IgD-negative memory B cell (primary cell): ENCODE results near the gene RERE. TPM values are rescaled to one million over a fixed set of nuclear protein-coding genes. Genes with fewer than 3 reads are reported as not detected.
"Not testable (repeated sequence)": the region's sequence is repeated elsewhere in the genome, so short reads cannot be mapped to it uniquely, and the experiment has no call there.

ENCODE experiments used
- H3K27ac Mint-ChIP-seq, 3 donors: one replicate each; pipeline ENCODE4 v1.8.0; 2020 to 2022; ENCODE audit warnings: mild to moderate bottlenecking in 3 of 3, mixed read lengths in 3 of 3, moderate library complexity in 1 of 3
- H3K27me3 Mint-ChIP-seq: one replicate; pipeline ENCODE4 v1.8.0; 2021; ENCODE audit warnings: mixed read lengths
- H3K36me3 Mint-ChIP-seq: one replicate; pipeline ENCODE4 v1.8.0; 2020; ENCODE audit warnings: mild to moderate bottlenecking, mixed read lengths
- H3K4me1 Mint-ChIP-seq, 3 donors: one replicate each; pipeline ENCODE4 v1.8.0; 2020 to 2022; ENCODE audit warnings: mixed read lengths in 3 of 3, mild to moderate bottlenecking in 1 of 3
- H3K4me3 Mint-ChIP-seq, 4 donors: one replicate each; pipeline ENCODE4 v1.8.0; 2020 to 2022; ENCODE audit warnings: mild to moderate bottlenecking in 4 of 4, mixed read lengths in 4 of 4, moderate library complexity in 3 of 4
- H3K9me3 Mint-ChIP-seq, 3 donors: one replicate each; pipeline ENCODE4 v1.8.0; 2020 to 2021; ENCODE audit warnings: mixed read lengths in 3 of 3, mild to moderate bottlenecking in 1 of 3
- polyA plus RNA-seq: library from polyadenylated mRNA; unstranded; fragments of 300-500 nt; fragmentation: Illumina TruSeq; gene quantifications from one replicate; pipeline ENCODE4 v1.2.3, GENCODE V29; 2021

The RERE gene
- polyA plus RNA-seq, 1 donor from 2014 or later = 24.9 TPM

DNA sequence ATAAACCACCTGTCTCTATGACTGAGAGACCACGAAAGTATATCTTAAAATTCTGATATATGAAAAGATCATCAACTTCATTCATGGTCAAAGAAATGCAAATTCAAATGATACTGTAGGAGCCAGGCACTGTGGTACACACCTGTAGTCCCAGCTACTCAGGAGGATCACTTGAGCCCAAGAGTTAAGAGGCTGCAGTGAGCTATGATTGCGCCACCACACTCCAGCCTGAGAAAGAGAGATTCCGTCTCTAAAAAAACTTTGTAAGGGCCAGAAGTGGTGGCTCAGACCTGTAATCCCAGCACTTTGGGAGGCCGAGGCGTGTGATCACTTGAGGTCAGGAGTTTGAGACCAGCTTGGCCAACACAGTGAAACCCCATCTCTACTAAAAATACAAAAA, 17.0 kb downstream of the RERE start:
- H3K36me3 Mint-ChIP-seq = peaks cover 5% of the 10 kb centered on the region
- H3K9me3 Mint-ChIP-seq = no peaks in the 10 kb centered on the region
- peaks cover 4 to 10% (median 8%) of the 10 kb centered on the region in 3 donors for H3K4me1 Mint-ChIP-seq
- H3K27ac Mint-ChIP-seq = no peak overlapping the region
- H3K27me3 Mint-ChIP-seq = no peaks in the 10 kb centered on the region
- no peak overlapping the region for H3K4me3 Mint-ChIP-seq

DNA sequence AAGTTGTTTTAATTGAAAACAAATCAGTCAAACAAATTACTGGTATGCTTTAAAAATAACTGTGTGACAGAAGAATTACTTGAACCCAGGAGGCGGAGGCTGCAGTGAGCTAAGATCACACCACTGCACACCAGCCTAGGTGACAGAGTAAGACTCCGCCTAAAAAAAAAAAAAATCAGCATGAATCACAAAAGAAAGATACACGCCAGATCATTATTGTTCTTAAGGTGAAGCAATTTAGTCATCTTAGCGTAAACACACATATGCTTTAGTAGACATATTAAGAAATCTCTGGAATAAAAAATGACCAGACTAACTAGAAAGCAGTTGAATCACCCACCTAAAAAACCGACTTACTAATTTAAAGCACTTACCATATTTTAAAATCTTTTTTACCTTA, 20.2 kb downstream of the RERE start:
- H3K9me3 Mint-ChIP-seq = no peaks in the 10 kb centered on the region
- H3K4me3 Mint-ChIP-seq = no peak overlapping the region
- peak overlapping the region in 1 of 3 donors; percentile 35 for H3K27ac Mint-ChIP-seq
- no peaks in the 10 kb centered on the region for H3K27me3 Mint-ChIP-seq
- H3K36me3 Mint-ChIP-seq = peaks cover 6% of the 10 kb centered on the region
- peaks cover 4 to 8% (median 5%) of the 10 kb centered on the region in 3 donors for H3K4me1 Mint-ChIP-seq

DNA sequence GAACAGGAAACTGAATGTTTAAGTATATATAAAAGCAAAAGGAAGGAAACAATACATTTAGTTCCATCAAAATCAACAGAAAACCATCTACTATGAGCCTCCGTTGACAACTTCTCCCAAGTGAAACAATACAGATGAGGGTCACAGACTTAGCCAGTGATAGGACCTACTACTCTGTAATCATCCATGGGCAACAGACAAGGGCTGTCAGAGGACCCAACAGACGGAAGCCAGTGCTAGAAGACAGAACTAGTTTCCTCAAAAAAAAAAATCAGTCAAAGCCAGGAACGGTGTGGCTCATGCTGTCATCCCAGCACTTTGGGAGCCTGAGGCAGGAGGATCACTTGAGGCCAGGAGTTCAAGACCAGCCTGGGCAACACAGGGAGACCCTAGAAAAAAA, 20.6 kb downstream of the RERE start:
- Mint-ChIP-seq H3K4me3 (peak overlapping the region in 1 of 4 donors; percentile 16), H3K36me3 (peaks cover 4% of the 10 kb centered on the region), H3K27ac (peak overlapping the region in 2 of 3 donors; percentile 9 to 35), H3K9me3 (no peaks in the 10 kb centered on the region), H3K4me1 (peaks cover 1 to 8% (median 5%) of the 10 kb centered on the region in 3 donors), H3K27me3 (no peaks in the 10 kb centered on the region)

DNA sequence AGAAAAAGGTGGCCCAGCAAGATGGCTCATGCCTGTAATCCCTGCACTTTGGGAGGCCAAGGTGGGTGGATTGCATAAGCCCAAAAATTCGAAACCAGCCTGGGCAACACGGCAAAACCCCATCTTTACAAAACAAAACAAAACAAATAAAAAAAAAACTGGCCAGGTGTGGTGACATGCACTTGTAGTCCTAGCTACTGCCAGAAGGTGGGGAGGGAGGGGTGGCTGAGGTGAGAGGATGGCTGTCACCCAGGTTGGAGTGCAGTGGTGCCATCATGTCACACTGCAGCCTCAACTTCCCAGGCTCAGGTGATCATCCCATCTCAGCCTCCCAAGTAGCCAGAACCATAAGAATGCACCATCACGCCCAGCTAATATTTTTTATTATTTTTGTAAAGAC, 22.8 kb downstream of the RERE start:
- Mint-ChIP-seq H3K27me3 (no peaks in the 10 kb centered on the region), H3K4me1 (peaks cover 1 to 8% (median 5%) of the 10 kb centered on the region in 3 donors), H3K36me3 (peaks cover 4% of the 10 kb centered on the region), H3K4me3 (no peak overlapping the region), H3K9me3 (no peaks in the 10 kb centered on the region), H3K27ac (no peak overlapping the region)

DNA sequence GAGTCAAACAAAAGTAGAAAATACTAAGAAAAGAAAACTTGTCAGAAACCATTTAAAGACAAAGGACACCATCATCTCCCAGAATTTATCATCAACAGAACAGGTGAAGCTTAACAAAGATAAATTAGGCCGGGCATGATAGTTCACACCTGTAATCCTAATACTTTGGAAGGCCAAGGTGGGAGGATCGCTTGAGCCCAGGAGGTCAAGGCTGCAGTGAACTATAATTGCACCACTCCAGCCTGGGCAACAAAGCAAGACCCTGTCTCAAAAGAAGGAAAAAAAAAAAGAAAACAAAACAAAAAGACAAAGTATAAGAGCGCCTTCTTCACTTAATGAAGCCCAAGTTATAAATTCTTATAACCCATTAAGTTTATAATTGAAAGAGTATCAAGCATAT, 25.6 kb downstream of the RERE start:
- Mint-ChIP-seq H3K27me3 (no peaks in the 10 kb centered on the region), H3K4me1 (peaks cover 1 to 7% (median 4%) of the 10 kb centered on the region in 3 donors), H3K4me3 (no peak overlapping the region), H3K27ac (peak overlapping the region in 1 of 3 donors; percentile 19), H3K36me3 (peaks cover 2% of the 10 kb centered on the region), H3K9me3 (no peaks in the 10 kb centered on the region)

DNA sequence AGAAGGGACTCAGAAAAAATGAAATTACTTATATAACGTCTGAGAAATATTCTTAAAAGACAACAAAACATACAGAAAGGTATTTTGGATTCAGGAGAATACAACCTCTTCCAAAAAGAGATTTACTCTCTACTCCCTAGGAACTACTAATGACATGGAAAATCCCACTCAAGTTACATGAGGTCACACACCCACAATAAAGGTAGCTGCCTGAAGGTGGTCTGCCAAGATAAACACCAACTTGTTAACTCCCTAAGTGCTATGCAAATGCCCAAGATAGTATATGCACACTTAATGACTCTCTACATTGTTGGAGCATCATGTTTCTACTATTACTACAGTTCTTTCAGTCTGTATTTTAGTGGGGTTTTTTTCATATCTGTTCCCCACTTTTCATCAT, 26.5 kb downstream of the RERE start:
- no peaks in the 10 kb centered on the region for H3K27me3 Mint-ChIP-seq
- H3K36me3 Mint-ChIP-seq = peaks cover 1% of the 10 kb centered on the region
- no peak overlapping the region for H3K4me3 Mint-ChIP-seq
- no peaks in the 10 kb centered on the region for H3K9me3 Mint-ChIP-seq
- peaks cover 0 to 6% (median 0%) of the 10 kb centered on the region in 3 donors for H3K4me1 Mint-ChIP-seq
- no peak overlapping the region for H3K27ac Mint-ChIP-seq

DNA sequence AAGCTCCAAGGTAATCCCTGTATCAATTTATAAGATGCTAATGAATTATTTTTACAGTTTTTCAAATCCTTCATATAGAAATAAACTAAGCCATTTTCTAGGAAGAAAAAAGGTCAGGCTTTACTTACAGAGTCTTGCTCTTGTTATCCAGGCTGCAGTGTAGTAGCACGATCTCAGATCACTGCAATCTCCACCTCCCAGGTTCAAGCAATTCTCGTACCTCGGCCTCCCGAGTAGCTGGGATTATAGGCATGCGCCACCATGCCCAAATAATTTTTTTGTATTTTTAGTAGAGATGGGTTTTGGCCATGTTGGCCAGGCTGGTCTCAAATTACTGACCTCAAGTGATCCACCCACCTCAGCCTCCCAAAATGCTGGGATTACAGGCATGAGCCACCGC, 27.0 kb downstream of the RERE start:
- Mint-ChIP-seq H3K4me3 (no peak overlapping the region), H3K9me3 (no peaks in the 10 kb centered on the region), H3K27me3 (no peaks in the 10 kb centered on the region), H3K27ac (no peak overlapping the region), H3K4me1 (peaks cover 0 to 8% (median 0%) of the 10 kb centered on the region in 3 donors), H3K36me3 (peaks cover 1% of the 10 kb centered on the region)

DNA sequence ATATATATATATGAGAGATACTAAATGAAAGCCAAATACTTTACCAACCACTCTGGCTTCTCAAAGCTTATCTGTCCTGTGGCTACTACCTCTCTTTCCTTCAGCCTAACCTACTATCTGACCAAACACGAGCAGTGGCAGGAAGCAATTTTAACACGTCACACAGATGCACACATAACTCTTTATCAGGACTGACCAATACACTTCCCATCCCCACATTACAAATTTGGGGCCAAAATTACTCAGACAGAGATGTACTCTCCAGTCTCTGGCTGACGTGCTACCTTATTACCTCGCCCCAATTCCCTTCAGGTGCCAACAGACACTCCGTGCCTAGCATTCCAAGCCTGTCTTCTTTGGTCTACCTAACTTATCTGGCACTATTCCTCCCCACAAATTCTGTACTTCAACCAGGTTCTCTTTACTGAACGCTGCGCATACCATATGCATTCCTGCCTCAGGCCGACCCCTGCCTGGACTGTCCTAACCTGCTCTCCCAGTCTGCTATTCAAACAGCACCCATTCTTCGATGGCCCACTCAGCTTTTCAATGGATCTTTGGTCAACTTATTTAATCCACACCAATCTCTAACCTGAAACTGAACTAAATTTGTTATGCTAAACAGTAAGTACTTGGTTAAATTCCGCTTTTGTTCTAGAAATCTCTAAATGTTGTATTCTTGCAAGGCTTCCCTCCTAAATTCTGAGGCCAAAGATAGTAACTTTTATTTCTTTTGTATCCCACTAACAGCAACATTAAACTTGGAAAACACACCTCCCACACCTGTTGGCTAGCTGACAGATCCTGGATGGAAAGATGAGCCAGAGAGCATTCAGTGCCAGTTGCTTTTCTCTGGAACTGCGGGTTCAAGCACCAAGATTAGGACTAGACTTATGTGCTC, 27.9 kb downstream of the RERE start:
- H3K27me3 Mint-ChIP-seq = no peaks in the 10 kb centered on the region
- no peaks in the 10 kb centered on the region for H3K9me3 Mint-ChIP-seq
- H3K4me3 Mint-ChIP-seq = no peak overlapping the region
- peaks cover 0 to 11% (median 4%) of the 10 kb centered on the region in 3 donors for H3K4me1 Mint-ChIP-seq
- peak overlapping the region in 1 of 3 donors; percentile 64 for H3K27ac Mint-ChIP-seq
- peaks cover 1% of the 10 kb centered on the region for H3K36me3 Mint-ChIP-seq

DNA sequence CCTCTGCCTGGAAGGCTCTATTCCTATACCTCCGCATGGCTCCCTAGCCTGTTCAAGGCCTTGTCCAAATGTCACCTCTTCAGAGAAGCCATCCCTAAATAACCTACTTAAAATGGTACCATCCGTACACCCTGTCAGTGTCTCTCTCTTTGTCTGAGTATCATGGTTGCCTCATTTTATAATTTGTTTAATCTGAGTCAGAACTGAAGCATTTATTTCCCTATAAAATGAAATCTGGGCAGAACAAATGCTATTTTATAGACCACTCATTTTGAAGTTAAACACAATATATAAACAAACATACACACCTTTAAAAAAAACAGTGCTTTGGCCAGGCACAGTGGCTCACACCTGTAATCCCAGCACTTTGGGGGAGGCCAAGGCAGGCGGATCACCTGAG, 30.2 kb downstream of the RERE start:
- H3K27me3 Mint-ChIP-seq = no peaks in the 10 kb centered on the region
- peaks cover 1 to 14% (median 9%) of the 10 kb centered on the region in 3 donors for H3K4me1 Mint-ChIP-seq
- peak overlapping the region in 1 of 3 donors; percentile 50 for H3K27ac Mint-ChIP-seq
- no peaks in the 10 kb centered on the region for H3K36me3 Mint-ChIP-seq
- H3K9me3 Mint-ChIP-seq = no peaks in the 10 kb centered on the region
- H3K4me3 Mint-ChIP-seq = no peak overlapping the region

DNA sequence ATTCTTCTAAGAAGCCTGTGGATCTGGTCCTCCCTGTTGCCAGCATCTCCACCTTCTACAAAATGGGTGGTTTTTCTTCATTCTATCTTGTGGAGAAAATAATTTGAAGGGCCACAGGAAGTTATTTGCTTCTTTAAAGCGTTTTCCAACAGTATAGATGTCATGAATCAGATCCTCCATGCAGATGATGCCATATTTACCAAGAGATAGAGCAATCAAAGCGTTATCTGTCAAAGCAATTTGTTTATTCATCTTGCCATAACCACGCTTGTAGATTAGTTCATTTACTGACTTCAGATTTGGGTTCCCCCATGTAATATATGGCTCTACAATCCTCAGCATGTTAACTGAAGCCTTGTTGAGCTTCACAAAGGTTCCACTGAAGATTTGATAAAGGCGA, 31.2 kb downstream of the RERE start:
- not testable (repeated sequence) for H3K9me3 Mint-ChIP-seq, H3K27me3 Mint-ChIP-seq, H3K27ac Mint-ChIP-seq, H3K36me3 Mint-ChIP-seq
- peak overlapping the region in 1 of 4 donors; percentile 25 for H3K4me3 Mint-ChIP-seq
- peaks cover 10 to 20% (median 11%) of the 10 kb centered on the region in 3 donors for H3K4me1 Mint-ChIP-seq

DNA sequence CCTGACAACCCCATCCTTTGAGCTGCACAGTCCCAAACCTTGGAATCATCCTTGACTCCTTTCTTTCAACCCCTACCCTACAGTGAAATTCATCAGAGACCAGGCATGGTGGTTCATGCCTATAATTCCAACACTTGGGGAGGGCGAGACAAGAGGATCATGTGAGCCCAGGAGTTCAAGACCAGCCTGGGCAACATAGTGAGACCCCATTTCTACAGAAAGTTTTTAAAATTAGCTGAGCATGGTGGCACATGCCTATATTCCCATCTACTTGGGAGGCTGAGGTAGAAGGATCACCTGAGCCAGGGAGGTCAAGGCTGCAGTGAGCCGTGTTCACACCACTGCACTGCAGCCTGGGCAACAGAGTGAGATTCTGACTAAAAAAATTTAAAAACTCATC, 34.5 kb downstream of the RERE start:
- H3K36me3 Mint-ChIP-seq = no peaks in the 10 kb centered on the region
- peak overlapping the region in 1 of 3 donors; percentile 57 for H3K27ac Mint-ChIP-seq
- H3K27me3 Mint-ChIP-seq = no peaks in the 10 kb centered on the region
- H3K9me3 Mint-ChIP-seq = no peaks in the 10 kb centered on the region
- peaks cover 16 to 31% (median 22%) of the 10 kb centered on the region in 3 donors for H3K4me1 Mint-ChIP-seq
- H3K4me3 Mint-ChIP-seq = no peak overlapping the region

DNA sequence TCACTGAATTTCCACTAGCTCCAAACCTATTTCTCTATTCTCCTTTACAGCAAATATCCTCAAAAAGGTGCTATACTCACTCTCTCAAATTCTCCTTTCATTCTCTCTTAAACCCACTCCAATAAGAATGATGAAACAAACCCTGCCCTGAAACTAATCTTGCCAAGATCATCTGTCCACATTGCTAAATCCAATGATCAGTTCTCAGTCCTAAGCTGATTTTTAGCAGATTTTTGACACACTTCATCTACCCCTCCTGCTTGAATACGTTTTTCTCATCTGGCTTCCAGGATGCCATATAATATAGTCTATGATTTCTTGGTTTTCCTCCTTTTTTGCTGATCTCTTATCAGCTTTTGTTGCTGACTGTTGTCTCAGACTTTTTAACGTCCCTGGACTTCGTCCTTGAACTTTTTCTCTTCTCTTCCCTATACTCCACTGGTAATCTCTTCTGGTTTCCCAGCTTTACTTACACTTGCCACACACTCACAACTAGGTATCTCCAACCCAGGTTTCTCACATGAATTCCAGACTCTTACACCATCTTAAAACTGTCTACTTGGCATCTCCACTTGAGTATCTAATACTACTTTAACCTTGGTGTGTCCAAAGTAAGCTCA, 35.3 kb downstream of the RERE start:
- H3K27me3 Mint-ChIP-seq = no peaks in the 10 kb centered on the region
- no peak overlapping the region for H3K27ac Mint-ChIP-seq
- H3K9me3 Mint-ChIP-seq = no peaks in the 10 kb centered on the region
- H3K36me3 Mint-ChIP-seq = peaks cover 2% of the 10 kb centered on the region
- H3K4me3 Mint-ChIP-seq = peak overlapping the region in 1 of 4 donors; percentile 14
- H3K4me1 Mint-ChIP-seq = peaks cover 16 to 33% (median 23%) of the 10 kb centered on the region in 3 donors

DNA sequence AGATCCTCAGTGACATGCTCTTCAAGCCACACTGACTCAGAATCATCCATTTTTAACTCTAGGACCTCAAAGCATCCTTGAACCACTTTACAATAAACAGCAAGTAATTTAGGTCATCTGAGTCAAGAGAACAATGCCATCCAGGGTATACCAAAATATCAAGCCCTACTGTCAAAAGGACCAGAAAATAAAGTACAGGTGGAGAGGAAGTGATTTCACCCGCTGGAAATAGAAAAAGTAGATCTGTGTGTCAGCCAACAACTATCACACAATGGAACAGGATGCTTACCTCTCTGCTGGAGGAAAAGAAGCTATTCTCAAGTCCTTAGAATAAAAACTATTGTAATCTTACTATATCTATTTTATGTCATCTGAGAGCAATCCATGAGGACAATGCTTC, 37.0 kb downstream of the RERE start:
- H3K27me3 Mint-ChIP-seq = no peaks in the 10 kb centered on the region
- no peak overlapping the region for H3K27ac Mint-ChIP-seq

DNA sequence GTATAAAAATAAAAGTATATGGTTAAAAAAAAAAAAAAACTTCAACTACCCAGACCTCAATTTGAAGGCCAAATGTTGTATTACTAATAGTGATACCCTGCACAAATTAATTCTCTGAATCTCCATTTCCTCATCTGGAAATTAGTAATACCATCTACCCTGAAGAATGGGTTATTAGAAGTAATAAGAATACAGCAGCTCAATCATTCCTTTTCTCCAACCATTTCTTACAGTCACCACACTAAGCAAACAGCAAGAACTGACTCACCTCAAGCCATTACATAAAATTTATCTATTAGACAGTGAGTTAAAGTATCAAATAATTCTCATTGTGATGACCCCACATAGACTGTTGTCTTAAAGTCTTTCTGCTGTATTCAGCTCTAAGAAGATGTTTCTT, 39.6 kb downstream of the RERE start:
- H3K4me3 Mint-ChIP-seq = no peak overlapping the region
- no peaks in the 10 kb centered on the region for H3K27me3 Mint-ChIP-seq
- peaks cover 8 to 23% (median 21%) of the 10 kb centered on the region in 3 donors for H3K4me1 Mint-ChIP-seq
- peaks cover 2% of the 10 kb centered on the region for H3K36me3 Mint-ChIP-seq
- H3K9me3 Mint-ChIP-seq = peaks cover 0 to 4% (median 0%) of the 10 kb centered on the region in 3 donors
- no peak overlapping the region for H3K27ac Mint-ChIP-seq

More for the DNA sequence above, 37.0 kb downstream of the RERE start:
- Mint-ChIP-seq H3K9me3 (no peaks in the 10 kb centered on the region), H3K4me3 (no peak overlapping the region), H3K36me3 (peaks cover 2% of the 10 kb centered on the region), H3K4me1 (peaks cover 16 to 28% (median 23%) of the 10 kb centered on the region in 3 donors)

DNA sequence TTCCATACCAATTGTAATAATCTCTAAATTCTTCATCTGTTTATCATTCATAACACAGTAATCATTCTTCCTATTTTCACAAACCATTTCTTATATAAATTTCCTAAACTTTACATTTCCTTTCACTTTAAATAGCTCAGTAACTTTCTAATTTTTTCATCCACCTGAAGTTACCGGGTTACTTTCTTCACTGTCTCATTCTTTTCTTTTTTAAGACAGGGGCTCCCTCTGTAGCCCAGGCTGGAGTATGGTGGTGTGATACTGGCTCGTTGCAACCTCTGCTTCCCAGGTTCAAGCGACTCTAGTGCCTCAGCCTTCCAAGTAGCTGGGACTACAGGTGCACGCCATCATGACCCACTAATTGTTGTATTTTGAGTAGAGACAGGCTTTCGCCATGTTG, 41.3 kb downstream of the RERE start:
- H3K4me1 Mint-ChIP-seq = peaks cover 5 to 14% (median 13%) of the 10 kb centered on the region in 3 donors
- H3K27ac Mint-ChIP-seq = no peak overlapping the region

More for the DNA sequence above, 41.3 kb downstream of the RERE start:
- no peaks in the 10 kb centered on the region for H3K27me3 Mint-ChIP-seq
- H3K4me3 Mint-ChIP-seq = no peak overlapping the region
- H3K36me3 Mint-ChIP-seq = peaks cover 2% of the 10 kb centered on the region
- peaks cover 0 to 4% (median 0%) of the 10 kb centered on the region in 3 donors for H3K9me3 Mint-ChIP-seq
